MM.1S (cell line): ENCODE measurements around the gene DPEP2NB.

ENCODE experiments used
- DNase-seq: peaks from one replicate; pipeline ENCODE4 v3.0.0-alpha.2; 2015
- H2AFZ ChIP-seq: fragments of 300-600 bp; sonication (generic); 2 replicates; pipeline ENCODE4 v1.6.0; 2016; ENCODE audit warnings: antibody characterized with exemption, low read length
- H3F3A ChIP-seq: fragments of 300-600 bp; sonication (generic); 2 replicates; pipeline ENCODE4 v1.6.1; 2016; ENCODE audit warnings: mild to moderate bottlenecking, antibody characterized with exemption, low read length, moderate library complexity, mixed read lengths; ENCODE audit not compliant: insufficient read depth
- H3K27ac ChIP-seq: fragments of 300-600 bp; sonication (generic); 2 replicates; pipeline ENCODE4 v1.5.1; 2016; ENCODE audit warnings: mild to moderate bottlenecking, low read length
- H3K27me3 ChIP-seq: fragments of 300-600 bp; sonication (generic); replicated peaks from 2 replicates; pipeline ENCODE4 v1.6.0; 2016; ENCODE audit warnings: low read length; ENCODE audit not compliant: insufficient read depth
- H3K36me3 ChIP-seq: fragments of 300-600 bp; sonication (generic); replicated peaks from 2 replicates; pipeline ENCODE4 v1.6.1; 2016; ENCODE audit warnings: mild to moderate bottlenecking, low read length, mixed read lengths; ENCODE audit not compliant: insufficient read depth
- H3K4me1 ChIP-seq: fragments of 300-600 bp; sonication (generic); 2 replicates; pipeline ENCODE4 v1.6.1; 2016; ENCODE audit warnings: low read length, mixed read lengths
- H3K4me2 ChIP-seq: fragments of 300-600 bp; sonication (generic); 2 replicates; pipeline ENCODE4 v1.6.0; 2016; ENCODE audit warnings: low read depth, low read length
- H3K4me3 ChIP-seq: fragments of 300-600 bp; sonication (generic); 2 replicates; pipeline ENCODE4 v1.5.1; 2016; ENCODE audit warnings: low read length, mixed read lengths
- H3K79me2 ChIP-seq: fragments of 300-600 bp; sonication (generic); 2 replicates; pipeline ENCODE4 v1.6.1; 2016; ENCODE audit warnings: mixed run types, low read length, mixed read lengths
- H3K9ac ChIP-seq: fragments of 300-600 bp; sonication (generic); 2 replicates; pipeline ENCODE4 v1.6.1; 2016; ENCODE audit warnings: low read length, mixed read lengths
- H3K9me2 ChIP-seq: fragments of 300-600 bp; sonication (generic); replicated peaks from 2 replicates; pipeline ENCODE4 v1.6.1; 2016; ENCODE audit warnings: mild to moderate bottlenecking, low read length, mixed read lengths; ENCODE audit not compliant: insufficient read depth
- H3K9me3 ChIP-seq: fragments of 300-600 bp; sonication (generic); replicated peaks from 2 replicates; pipeline ENCODE4 v1.6.1; 2016; ENCODE audit warnings: mild to moderate bottlenecking, low read length, mixed read lengths; ENCODE audit not compliant: insufficient read depth
- H4K20me1 ChIP-seq: fragments of 300-600 bp; sonication (generic); 2 replicates; pipeline ENCODE4 v1.6.1; 2016; ENCODE audit warnings: mild to moderate bottlenecking, low read length, moderate library complexity, mixed read lengths; ENCODE audit not compliant: insufficient read depth
- CTCF ChIP-seq: fragments of 300-600 bp; sonication (generic); IDR thresholded peaks from 2 replicates; pipeline ENCODE4 v1.5.1; 2016; ENCODE audit warnings: antibody characterized with exemption, low read length, mixed read lengths
- EZH2 ChIP-seq: fragments of 300-600 bp; sonication (generic); optimal IDR thresholded peaks from 2 replicates; pipeline ENCODE3; 2017; ENCODE audit warnings: low read depth, mild to moderate bottlenecking, antibody characterized with exemption, low read length, mixed read lengths
- EZH2phosphoT487 ChIP-seq: fragments of 300-600 bp; sonication (generic); IDR thresholded peaks from 2 replicates; pipeline ENCODE4 v1.6.1; 2018; ENCODE audit warnings: antibody characterized with exemption, low read length

The DPEP2NB gene

GRCh38 chr16:68015681-68016080 lies at the start of gene DPEP2NB:
Gene DPEP2NB (minus strand): TSS chr16:68015911. CDS start chr16:68015770, 141 bp downstream.
- H3K4me3 ChIP-seq: no peak within 1 kb of the TSS
- no peak for TF ChIP-seq CTCF
- no peak for TF ChIP-seq EZH2phosphoT487
- TF ChIP-seq EZH2: no peak
- peaks cover 9% of the 10 kb centered on the region; the same call in 1 of the 2 replicates for H3F3A ChIP-seq
- H4K20me1 ChIP-seq: no peaks in the 10 kb centered on the region
- DNase-seq: no peak
- no peak within 1 kb of the TSS for H3K4me2 ChIP-seq
- H3K27ac ChIP-seq: no peak within 1 kb of the TSS
- no peaks in the 10 kb centered on the region for H3K36me3 ChIP-seq
- H3K9ac ChIP-seq: no peak within 1 kb of the TSS
- H3K27me3 ChIP-seq: no peaks in the 10 kb centered on the region
- no peaks in the 10 kb centered on the region for H3K9me2 ChIP-seq
- H3K9me3 ChIP-seq: no peaks in the 10 kb centered on the region
- H3K4me1 ChIP-seq: no peaks in the 10 kb centered on the region
- no peaks in the 10 kb centered on the region for H3K79me2 ChIP-seq
- H2AFZ ChIP-seq: no peak within 1 kb of the TSS

- H3K9me3 ChIP-seq: no peaks in the 10 kb centered on the region
- H4K20me1 ChIP-seq: no peaks in the 10 kb centered on the region
- H3F3A ChIP-seq: no peaks in the 10 kb centered on the region
- peak; percentile 46 for DNase-seq
- H3K79me2 ChIP-seq: no peaks in the 10 kb centered on the region
- no peak overlapping the region for H3K4me2 ChIP-seq
- H3K4me3 ChIP-seq: no peak overlapping the region
- no peak for TF ChIP-seq EZH2
- peak; percentile 83 for TF ChIP-seq CTCF
- no peak for TF ChIP-seq EZH2phosphoT487
- no peaks in the 10 kb centered on the region for H3K4me1 ChIP-seq
- no peak overlapping the region for H2AFZ ChIP-seq
- H3K27me3 ChIP-seq: no peaks in the 10 kb centered on the region
- H3K9me2 ChIP-seq: no peaks in the 10 kb centered on the region
- no peaks in the 10 kb centered on the region for H3K36me3 ChIP-seq
- H3K9ac ChIP-seq: no peak overlapping the region
- no peak overlapping the region for H3K27ac ChIP-seq
Observed at GRCh38 chr16:68064791-68065365, 49.2 kb upstream of the DPEP2NB start.

- Histone ChIP-seq H2AFZ (no peak overlapping the region), H3F3A (no peaks in the 10 kb centered on the region), H3K4me3 (no peak overlapping the region), H3K27ac (no peak overlapping the region), H3K36me3 (no peaks in the 10 kb centered on the region), H3K9ac (no peak overlapping the region), H4K20me1 (no peaks in the 10 kb centered on the region), H3K4me2 (no peak overlapping the region), H3K27me3 (no peaks in the 10 kb centered on the region), H3K4me1 (no peaks in the 10 kb centered on the region), H3K79me2 (no peaks in the 10 kb centered on the region), H3K9me2 (no peaks in the 10 kb centered on the region), H3K9me3 (no peaks in the 10 kb centered on the region)
- no peak for TF ChIP-seq EZH2
- no peak for TF ChIP-seq CTCF
- no peak for TF ChIP-seq EZH2phosphoT487
- no peak for DNase-seq
Observed at GRCh38 chr16:68062910-68063393, 47.2 kb upstream of the DPEP2NB start.
